ENCODE data around the gene IL33.
A peak's percentile ranks its signal among the peaks of the same experiment; 100 is the strongest.

Gene IL33

GRCh38 chr9:6234014-6234413 lies 18.4 kb downstream of the IL33 start:
- Histone ChIP-seq H2BK120ac (ENCODE audit: low read depth, low read length) (no peak overlapping the region), H3K18ac (ENCODE audit: low read depth in 1 of 2, low read length in 2 of 2) (no peak overlapping the region), H3K14ac (ENCODE audit: low read length in 2 of 2) (no peak overlapping the region), H3K9me3 (ENCODE audit: control insufficient read depth, low read length) (no peaks in the 10 kb centered on the region), H4K8ac (ENCODE audit: low read length) (no peak overlapping the region), H3K4me2 (ENCODE audit: low read length, poor library complexity, severe bottlenecking) (no peak overlapping the region), H3K36me3 (ENCODE audit: control insufficient read depth in 1 of 2, insufficient read depth in 2 of 2, low read depth in 1 of 2, low read length in 2 of 2) (no peaks in the 10 kb centered on the region), H3K4me3 (ENCODE audit: insufficient read depth in 1 of 2, low read depth in 1 of 2, low read length in 2 of 2) (no peak overlapping the region), H2BK15ac (ENCODE audit: low read depth, poor library complexity, severe bottlenecking) (no peak overlapping the region), H3K4me1 (ENCODE audit: control insufficient read depth, insufficient read depth, low read depth, low read length) (no peaks in the 10 kb centered on the region), H3K4ac (ENCODE audit: low read depth in 1 of 2, low read length in 2 of 2) (no peak overlapping the region), H3K27me3 (ENCODE audit: control insufficient read depth in 1 of 2, insufficient read depth in 1 of 2, low read length in 2 of 2) (peaks cover 0 to 14% of the 10 kb centered on the region in 2 experiments), H3K23ac (ENCODE audit: low read length in 2 of 2) (no peak overlapping the region), H2AK5ac (ENCODE audit: low read length, severe bottlenecking) (no peak overlapping the region), H3K9ac (ENCODE audit: low read length) (no peak overlapping the region), H2BK12ac (ENCODE audit: low read length in 2 of 2) (no peak overlapping the region), H2AFZ (ENCODE audit: low read depth, low read length) (no peak overlapping the region), H3K79me1 (replicated peaks; ENCODE audit: low read length, poor library complexity, severe bottlenecking) (no peaks in the 10 kb centered on the region), H3K27ac (ENCODE audit: low read length, poor library complexity, severe bottlenecking) (no peak overlapping the region), H2BK5ac (ENCODE audit: low read depth, low read length, poor library complexity, severe bottlenecking) (no peak overlapping the region), H4K91ac (ENCODE audit: low read length) (no peak overlapping the region)
- 48% methylated on average over 1 of the region's 1 CpG for WGBS
- no peak for DNase-seq

- Histone ChIP-seq H4K8ac (ENCODE audit: low read length) (no peak overlapping the region), H3K14ac (ENCODE audit: low read length in 2 of 2) (no peak overlapping the region), H3K4me2 (ENCODE audit: low read length, poor library complexity, severe bottlenecking) (no peak overlapping the region), H3K27me3 (ENCODE audit: control insufficient read depth in 1 of 2, insufficient read depth in 1 of 2, low read length in 2 of 2) (peaks cover 0 to 6% of the 10 kb centered on the region in 2 experiments), H3K79me1 (replicated peaks; ENCODE audit: low read length, poor library complexity, severe bottlenecking) (no peaks in the 10 kb centered on the region), H3K27ac (ENCODE audit: low read length, poor library complexity, severe bottlenecking) (no peak overlapping the region), H2BK5ac (ENCODE audit: low read depth, low read length, poor library complexity, severe bottlenecking) (no peak overlapping the region), H2AFZ (ENCODE audit: low read depth, low read length) (no peak overlapping the region), H3K18ac (ENCODE audit: low read depth in 1 of 2, low read length in 2 of 2) (no peak overlapping the region), H3K4me1 (ENCODE audit: control insufficient read depth, insufficient read depth, low read depth, low read length) (no peaks in the 10 kb centered on the region), H3K4ac (ENCODE audit: low read depth in 1 of 2, low read length in 2 of 2) (no peak overlapping the region), H2BK12ac (ENCODE audit: low read length in 2 of 2) (no peak overlapping the region), H2AK5ac (ENCODE audit: low read length, severe bottlenecking) (no peak overlapping the region), H3K23ac (ENCODE audit: low read length in 2 of 2) (no peak overlapping the region), H3K9me3 (ENCODE audit: control insufficient read depth, low read length) (no peaks in the 10 kb centered on the region), H4K91ac (ENCODE audit: low read length) (no peak overlapping the region), H2BK120ac (ENCODE audit: low read depth, low read length) (no peak overlapping the region), H2BK15ac (ENCODE audit: low read depth, poor library complexity, severe bottlenecking) (no peak overlapping the region), H3K9ac (ENCODE audit: low read length) (no peak overlapping the region), H3K4me3 (ENCODE audit: insufficient read depth in 1 of 2, low read depth in 1 of 2, low read length in 2 of 2) (no peak overlapping the region), H3K36me3 (ENCODE audit: control insufficient read depth in 1 of 2, insufficient read depth in 2 of 2, low read depth in 1 of 2, low read length in 2 of 2) (peaks cover 0 to 10% of the 10 kb centered on the region in 2 experiments)
- WGBS = no CpG with 5 or more reads among the region's 2 CpGs
- no peak for DNase-seq
Observed at GRCh38 chr9:6237267-6237666, 21.7 kb downstream of the IL33 start.

GRCh38 chr9:6239048-6239461 lies 23.4 kb downstream of the IL33 start:
- Histone ChIP-seq H4K8ac (ENCODE audit: low read length) (no peak overlapping the region), H3K4me1 (ENCODE audit: control insufficient read depth, insufficient read depth, low read depth, low read length) (no peaks in the 10 kb centered on the region), H2BK5ac (ENCODE audit: low read depth, low read length, poor library complexity, severe bottlenecking) (no peak overlapping the region), H3K27me3 (ENCODE audit: control insufficient read depth in 1 of 2, insufficient read depth in 1 of 2, low read length in 2 of 2) (peaks cover 0 to 5% of the 10 kb centered on the region in 2 experiments), H3K27ac (ENCODE audit: low read length, poor library complexity, severe bottlenecking) (no peak overlapping the region), H3K4me2 (ENCODE audit: low read length, poor library complexity, severe bottlenecking) (no peak overlapping the region), H3K9me3 (ENCODE audit: control insufficient read depth, low read length) (no peaks in the 10 kb centered on the region), H2BK12ac (ENCODE audit: low read length in 2 of 2) (no peak overlapping the region), H2AFZ (ENCODE audit: low read depth, low read length) (no peak overlapping the region), H2AK5ac (ENCODE audit: low read length, severe bottlenecking) (no peak overlapping the region), H3K9ac (ENCODE audit: low read length) (no peak overlapping the region), H2BK15ac (ENCODE audit: low read depth, poor library complexity, severe bottlenecking) (no peak overlapping the region), H3K14ac (ENCODE audit: low read length in 2 of 2) (no peak overlapping the region), H3K4ac (ENCODE audit: low read depth in 1 of 2, low read length in 2 of 2) (no peak overlapping the region), H3K79me1 (replicated peaks; ENCODE audit: low read length, poor library complexity, severe bottlenecking) (no peaks in the 10 kb centered on the region), H3K4me3 (ENCODE audit: insufficient read depth in 1 of 2, low read depth in 1 of 2, low read length in 2 of 2) (no peak overlapping the region), H4K91ac (ENCODE audit: low read length) (no peak overlapping the region), H3K18ac (ENCODE audit: low read depth in 1 of 2, low read length in 2 of 2) (no peak overlapping the region), H2BK120ac (ENCODE audit: low read depth, low read length) (no peak overlapping the region), H3K36me3 (ENCODE audit: control insufficient read depth in 1 of 2, insufficient read depth in 2 of 2, low read depth in 1 of 2, low read length in 2 of 2) (peaks cover 0 to 16% of the 10 kb centered on the region in 2 experiments), H3K23ac (ENCODE audit: low read length in 2 of 2) (no peak overlapping the region)
- no peak for DNase-seq
- 78% methylated on average over 5 of the region's 5 CpGs for WGBS

- Histone ChIP-seq H2BK15ac (ENCODE audit: low read depth, poor library complexity, severe bottlenecking) (no peak overlapping the region), H3K4me2 (ENCODE audit: low read length, poor library complexity, severe bottlenecking) (no peak overlapping the region), H2BK5ac (ENCODE audit: low read depth, low read length, poor library complexity, severe bottlenecking) (no peak overlapping the region), H3K36me3 (ENCODE audit: control insufficient read depth in 1 of 2, insufficient read depth in 2 of 2, low read depth in 1 of 2, low read length in 2 of 2) (peaks cover 0 to 16% of the 10 kb centered on the region in 2 experiments), H2AFZ (ENCODE audit: low read depth, low read length) (no peak overlapping the region), H3K4me3 (ENCODE audit: insufficient read depth in 1 of 2, low read depth in 1 of 2, low read length in 2 of 2) (no peak overlapping the region), H3K18ac (ENCODE audit: low read depth in 1 of 2, low read length in 2 of 2) (no peak overlapping the region), H3K9me3 (ENCODE audit: control insufficient read depth, low read length) (no peaks in the 10 kb centered on the region), H2BK12ac (ENCODE audit: low read length in 2 of 2) (no peak overlapping the region), H3K4me1 (ENCODE audit: control insufficient read depth, insufficient read depth, low read depth, low read length) (no peaks in the 10 kb centered on the region), H3K23ac (ENCODE audit: low read length in 2 of 2) (no peak overlapping the region), H4K8ac (ENCODE audit: low read length) (no peak overlapping the region), H3K79me1 (replicated peaks; ENCODE audit: low read length, poor library complexity, severe bottlenecking) (no peaks in the 10 kb centered on the region), H3K4ac (ENCODE audit: low read depth in 1 of 2, low read length in 2 of 2) (no peak overlapping the region), H4K91ac (ENCODE audit: low read length) (no peak overlapping the region), H3K27me3 (ENCODE audit: control insufficient read depth in 1 of 2, insufficient read depth in 1 of 2, low read length in 2 of 2) (no peaks in the 10 kb centered on the region), H3K9ac (ENCODE audit: low read length) (no peak overlapping the region), H3K27ac (ENCODE audit: low read length, poor library complexity, severe bottlenecking) (no peak overlapping the region), H2BK120ac (ENCODE audit: low read depth, low read length) (no peak overlapping the region), H2AK5ac (ENCODE audit: low read length, severe bottlenecking) (peak overlapping the region; percentile 31), H3K14ac (ENCODE audit: low read length in 2 of 2) (no peak overlapping the region)
- no peak for DNase-seq
- WGBS = 87% methylated on average over 2 of the region's 2 CpGs
Observed at GRCh38 chr9:6239694-6240093, 24.1 kb downstream of the IL33 start.
